Measurements from ENCODE around the gene MCEE.
A peak's percentile ranks its signal among the peaks of the same experiment; 100 is the strongest.
"Not testable (repeated sequence)": the region's sequence is repeated elsewhere in the genome, so short reads cannot be mapped to it uniquely, and the experiment has no call there.

Gene MCEE

DNA sequence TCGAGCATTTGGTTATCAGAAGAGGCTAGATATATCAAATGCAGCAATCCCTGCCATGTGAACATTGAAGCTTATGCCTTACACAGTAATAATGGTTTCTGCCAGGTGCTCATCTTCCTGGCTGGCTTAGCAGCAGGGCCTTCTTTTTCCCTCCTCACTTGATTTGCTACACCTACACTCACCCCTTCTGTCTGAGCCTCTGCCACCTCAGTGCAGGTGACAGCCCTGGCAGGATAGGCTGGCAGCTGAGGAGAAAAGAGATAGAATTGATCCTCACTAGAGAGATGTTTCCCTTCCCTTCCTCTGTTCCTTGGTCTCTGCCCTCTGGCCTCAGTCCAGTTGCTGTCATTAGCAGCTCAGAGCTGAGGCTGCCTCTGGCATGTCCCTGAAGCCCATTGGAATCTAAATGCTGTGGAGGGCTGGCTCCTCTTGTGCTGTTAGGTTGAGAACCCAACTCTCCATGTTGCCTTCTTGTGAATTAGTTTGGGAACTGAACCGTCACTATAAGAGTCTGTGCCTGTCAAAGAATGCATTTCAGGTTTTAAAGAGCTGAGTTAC is 18.6 kb upstream of the MCEE start:
- no peaks in the 10 kb centered on the region for H3K27me3 Mint-ChIP-seq

DNA sequence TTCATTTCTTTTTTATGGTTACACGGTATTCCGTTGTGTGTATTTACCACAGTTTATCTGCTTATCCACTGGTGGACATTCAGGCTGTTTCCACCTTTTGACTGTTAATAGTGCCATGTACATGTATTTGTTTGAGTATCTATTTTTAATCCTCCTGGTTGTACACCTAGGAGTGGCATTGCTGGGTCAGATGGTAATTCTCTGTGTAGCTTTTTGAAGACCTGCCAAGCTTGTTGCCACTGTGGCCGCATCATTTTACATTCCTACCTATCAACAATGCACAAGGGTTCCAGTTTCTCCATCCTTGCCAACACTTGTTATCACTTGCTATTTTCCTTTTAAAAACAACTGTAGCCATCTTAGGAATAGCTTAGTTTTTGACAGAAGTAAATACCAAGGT is 13.8 kb upstream of the MCEE start:
- no peak overlapping the region for H3K4me3 Mint-ChIP-seq
- ATAC-seq (replicated peaks) (no peak), DNase-seq (no peak)
- H3K4me1 Mint-ChIP-seq = peaks cover 3 to 7% of the 10 kb centered on the region in 2 donors
- H3K27me3 Mint-ChIP-seq = no peaks in the 10 kb centered on the region
- H3K9me3 Mint-ChIP-seq = no peaks in the 10 kb centered on the region
- peaks cover 30 to 63% of the 10 kb centered on the region in 2 donors for H3K36me3 Mint-ChIP-seq
- peak overlapping the region; percentile 11 for H3K27ac Mint-ChIP-seq

More for the DNA sequence above, 18.6 kb upstream of the MCEE start:
- Mint-ChIP-seq H3K4me3 (no peak overlapping the region), H3K9me3 (no peaks in the 10 kb centered on the region), H3K27ac (no peak overlapping the region), H3K36me3 (peaks cover 32 to 59% of the 10 kb centered on the region in 2 donors), H3K4me1 (peaks cover 0 to 2% of the 10 kb centered on the region in 2 donors)
- ATAC-seq (replicated peaks) (no peak), DNase-seq (no peak)

DNA sequence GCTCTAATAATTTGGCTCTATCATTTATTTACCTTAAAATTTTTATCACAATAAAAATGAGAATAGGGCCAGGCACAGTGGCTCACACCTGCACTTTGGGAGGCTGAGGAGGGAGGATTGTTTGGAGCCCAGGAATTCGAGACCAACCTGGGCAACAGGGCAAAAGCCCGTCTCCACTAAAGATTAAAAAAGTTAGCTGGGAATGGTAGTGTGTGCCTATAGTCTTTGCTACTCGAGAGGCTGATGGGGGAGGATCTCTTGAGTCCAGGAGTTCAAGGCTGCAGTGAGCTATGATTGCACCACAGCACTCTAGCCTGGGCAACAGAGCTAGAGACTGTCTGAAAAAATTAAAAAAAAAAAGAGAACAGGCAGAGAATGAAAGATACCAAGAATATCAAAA is 6.1 kb upstream of the MCEE start:
- Mint-ChIP-seq H3K9me3 (no peaks in the 10 kb centered on the region), H3K4me3 (no peak overlapping the region), H3K27me3 (no peaks in the 10 kb centered on the region), H3K36me3 (peaks cover 14 to 34% of the 10 kb centered on the region in 2 donors), H3K4me1 (peaks cover 3 to 9% of the 10 kb centered on the region in 2 donors), H3K27ac (no peak overlapping the region)
- no peak for DNase-seq
- ATAC-seq (replicated peaks) = no peak

- Mint-ChIP-seq H3K4me3 (no peak overlapping the region), H3K36me3 (peaks cover 9 to 17% of the 10 kb centered on the region in 2 donors), H3K27me3 (no peaks in the 10 kb centered on the region), H3K4me1 (peaks cover 0 to under 1% of the 10 kb centered on the region in 2 donors), H3K9me3 (no peaks in the 10 kb centered on the region), H3K27ac (no peak overlapping the region)
- no peak for DNase-seq
- no peak for ATAC-seq (replicated peaks)
Measured at GRCh38 chr2:71133603-71134002, 3.6 kb upstream of the MCEE start.

- H3K4me3 Mint-ChIP-seq; DNase-seq; H3K4me1 Mint-ChIP-seq; H3K27me3 Mint-ChIP-seq; H3K27ac Mint-ChIP-seq; H3K9me3 Mint-ChIP-seq; ATAC-seq (replicated peaks); H3K36me3 Mint-ChIP-seq: not testable (repeated sequence)
Measured at GRCh38 chr2:71131387-71132166, 1.5 kb upstream of the MCEE start.

- DNase-seq (no peak), ATAC-seq (replicated peaks) (peak; percentile 24 to 33)
- no peaks in the 10 kb centered on the region for H3K27me3 Mint-ChIP-seq
- H3K9me3 Mint-ChIP-seq = no peaks in the 10 kb centered on the region
- H3K36me3 Mint-ChIP-seq = peaks cover 0 to 2% of the 10 kb centered on the region in 2 donors
- no peak overlapping the region for H3K4me3 Mint-ChIP-seq
- H3K27ac Mint-ChIP-seq = no peak overlapping the region
- H3K4me1 Mint-ChIP-seq = peaks cover 2 to 5% of the 10 kb centered on the region in 2 donors
Measured at GRCh38 chr2:71130905-71131244, 846 bp upstream of the MCEE start.

GRCh38 chr2:71129902-71130151 is 202 bp downstream of the MCEE start:
- DNase-seq = no peak
- Mint-ChIP-seq H3K36me3 (peaks cover 0 to 6% of the 10 kb centered on the region in 2 donors), H3K27me3 (no peaks in the 10 kb centered on the region), H3K4me3 (no peak overlapping the region), H3K4me1 (peaks cover 4 to 5% of the 10 kb centered on the region in 2 donors), H3K9me3 (no peaks in the 10 kb centered on the region), H3K27ac (no peak overlapping the region)
- ATAC-seq (replicated peaks) = peak; percentile 52 to 55

- H3K27me3 Mint-ChIP-seq = no peaks in the 10 kb centered on the region
- no peaks in the 10 kb centered on the region for H3K9me3 Mint-ChIP-seq
- no peak for DNase-seq
- no peak for ATAC-seq (replicated peaks)
- H3K4me1 Mint-ChIP-seq = peaks cover 4 to 5% of the 10 kb centered on the region in 2 donors
- peaks cover 0 to 4% of the 10 kb centered on the region in 2 donors for H3K36me3 Mint-ChIP-seq
- H3K4me3 Mint-ChIP-seq = no peak overlapping the region
- H3K27ac Mint-ChIP-seq = no peak overlapping the region
Measured at GRCh38 chr2:71129114-71129901, 721 bp downstream of the MCEE start.

GRCh38 chr2:71126957-71127356 is 3.1 kb downstream of the MCEE start:
- no peaks in the 10 kb centered on the region for H3K27me3 Mint-ChIP-seq
- DNase-seq (no peak), ATAC-seq (replicated peaks) (no peak)
- H3K36me3 Mint-ChIP-seq = peaks cover 11 to 16% of the 10 kb centered on the region in 2 donors
- H3K9me3 Mint-ChIP-seq = peaks cover 0 to 3% of the 10 kb centered on the region in 2 donors
- H3K4me3 Mint-ChIP-seq = no peak overlapping the region
- no peak overlapping the region for H3K27ac Mint-ChIP-seq
- H3K4me1 Mint-ChIP-seq = peaks cover 4 to 5% of the 10 kb centered on the region in 2 donors

- Mint-ChIP-seq H3K27ac (no peak overlapping the region), H3K4me3 (no peak overlapping the region), H3K4me1 (peaks cover 4 to 5% of the 10 kb centered on the region in 2 donors), H3K27me3 (no peaks in the 10 kb centered on the region), H3K9me3 (peaks cover 0 to 3% of the 10 kb centered on the region in 2 donors), H3K36me3 (peaks cover 11 to 26% of the 10 kb centered on the region in 2 donors)
- DNase-seq = no peak
- ATAC-seq (replicated peaks) = no peak
Measured at GRCh38 chr2:71125506-71126294, 4.3 kb downstream of the MCEE start.

DNA sequence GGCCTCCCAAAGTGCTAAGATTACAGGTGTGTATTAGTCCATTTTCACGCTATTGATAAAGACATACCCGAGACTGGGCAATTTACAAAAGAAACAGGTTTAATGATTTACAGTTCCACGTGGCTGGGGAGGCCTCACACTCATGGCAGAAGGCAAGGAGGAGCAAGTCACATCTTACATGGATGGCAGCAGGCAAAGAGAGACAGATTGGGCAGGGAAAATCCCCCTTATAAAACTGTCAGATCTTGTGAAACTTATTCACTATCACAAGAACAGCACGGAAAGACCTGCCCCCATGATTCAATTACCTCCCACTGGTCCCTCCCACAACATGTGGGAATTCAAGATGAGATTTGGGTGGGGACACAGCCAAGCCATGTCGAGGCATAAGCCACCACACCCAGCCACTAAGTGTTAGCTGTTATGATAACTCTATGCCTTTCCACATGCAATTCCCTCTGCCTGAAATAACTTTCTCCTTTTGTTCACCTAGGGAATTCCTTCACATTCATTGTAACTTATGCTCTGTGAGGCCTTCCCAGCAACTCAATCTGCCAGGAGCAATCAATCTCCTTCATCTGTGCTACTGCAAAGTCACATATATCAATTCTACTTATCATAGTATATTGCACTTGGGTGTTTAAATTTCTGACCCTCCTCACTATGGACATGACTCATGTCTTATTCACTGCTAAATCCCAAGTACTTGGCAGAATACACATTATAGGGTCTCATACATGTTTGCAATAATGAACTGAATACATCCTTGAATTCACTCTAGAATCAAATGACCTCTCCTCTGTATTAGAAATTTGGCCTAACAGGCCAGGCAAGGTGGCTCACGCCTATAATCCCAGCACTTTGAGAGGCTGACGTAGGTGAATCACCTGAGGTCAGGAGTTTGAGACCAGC is 7.4 kb downstream of the MCEE start:
- H3K4me3 Mint-ChIP-seq = no peak overlapping the region
- H3K27ac Mint-ChIP-seq = no peak overlapping the region
- H3K27me3 Mint-ChIP-seq = no peaks in the 10 kb centered on the region
- H3K9me3 Mint-ChIP-seq = peaks cover 0 to 3% of the 10 kb centered on the region in 2 donors
- H3K4me1 Mint-ChIP-seq = peaks cover 2 to 8% of the 10 kb centered on the region in 2 donors
- DNase-seq = no peak
- no peak for ATAC-seq (replicated peaks)
- H3K36me3 Mint-ChIP-seq = peaks cover 28 to 55% of the 10 kb centered on the region in 2 donors

DNA sequence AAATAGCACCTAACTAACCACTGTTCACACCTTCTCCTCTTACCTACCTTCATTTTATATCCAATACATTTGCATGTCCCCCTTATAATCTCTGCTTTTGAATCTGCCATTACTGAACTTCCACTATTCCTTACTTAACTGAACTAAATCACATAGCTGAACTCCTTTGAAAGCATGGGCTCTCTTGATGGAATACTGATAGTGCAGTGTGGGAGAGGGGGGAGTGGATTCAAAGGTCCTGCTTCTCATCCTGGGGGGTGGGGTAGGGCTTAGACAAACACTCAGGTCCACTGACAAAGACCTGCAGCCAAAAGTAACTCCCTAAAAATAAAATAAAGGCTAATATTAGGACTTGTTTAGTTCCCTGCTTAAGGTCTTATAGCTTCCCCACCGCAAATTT is 8.6 kb downstream of the MCEE start:
- Mint-ChIP-seq H3K27me3 (no peaks in the 10 kb centered on the region), H3K4me3 (no peak overlapping the region), H3K36me3 (peaks cover 29 to 60% of the 10 kb centered on the region in 2 donors), H3K27ac (no peak overlapping the region), H3K9me3 (peaks cover 0 to 3% of the 10 kb centered on the region in 2 donors), H3K4me1 (peaks cover 2 to 9% of the 10 kb centered on the region in 2 donors)
- DNase-seq (no peak), ATAC-seq (replicated peaks) (no peak)

GRCh38 chr2:71120195-71120594 is 9.8 kb downstream of the MCEE start:
- no peak overlapping the region for H3K27ac Mint-ChIP-seq
- H3K27me3 Mint-ChIP-seq = no peaks in the 10 kb centered on the region
- peaks cover 0 to 9% of the 10 kb centered on the region in 2 donors for H3K4me1 Mint-ChIP-seq
- peaks cover 31 to 60% of the 10 kb centered on the region in 2 donors for H3K36me3 Mint-ChIP-seq
- ATAC-seq (replicated peaks) (no peak), DNase-seq (no peak)
- H3K9me3 Mint-ChIP-seq = peaks cover 0 to 3% of the 10 kb centered on the region in 2 donors
- H3K4me3 Mint-ChIP-seq = no peak overlapping the region

Data from stimulated activated naive B cell treated with anti-CD40 and anti-IgM and Interleukin-4, amounts not matched to agents 10 μg/mL and 1 μg/mL and 100 μg/mL, for 72 hours (primary cell).